ENCODE results near the gene LRFN3.

DNA sequence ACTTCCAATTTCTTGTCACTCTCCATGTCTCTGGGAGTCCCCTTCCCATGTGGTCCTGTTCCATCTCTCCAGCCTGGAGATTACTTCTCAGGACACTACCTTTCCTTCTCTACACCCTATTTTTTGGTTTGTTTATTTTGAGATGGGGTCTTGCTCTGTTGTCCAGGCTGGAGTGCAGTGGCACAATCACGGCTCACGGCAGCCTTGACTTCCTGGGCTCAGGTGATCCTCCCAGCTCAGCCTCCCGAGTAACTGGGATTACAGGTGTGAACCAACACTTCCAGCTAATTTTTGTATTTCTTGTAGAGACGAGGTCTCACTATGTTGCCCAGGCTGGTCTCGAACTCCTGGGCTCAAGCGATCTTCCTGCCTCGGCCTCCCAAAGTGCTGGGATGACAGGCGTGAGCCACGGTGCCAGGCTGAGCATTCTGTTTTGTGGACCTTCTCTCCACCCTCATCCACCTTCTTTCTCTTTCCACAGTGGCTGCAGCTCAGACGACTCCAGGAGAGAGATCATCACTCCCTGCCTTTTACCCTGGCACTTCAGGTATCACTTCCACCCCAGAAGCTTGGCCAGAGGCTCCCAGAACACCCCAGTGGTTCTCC lies 33.2 kb upstream of the LRFN3 start:
- no peak for TF ChIP-seq CTCF (IDR thresholded peaks at IDR 0.05)
- no peak for TF ChIP-seq POLR2A (IDR thresholded peaks at IDR 0.05)
- TF ChIP-seq POLR2AphosphoS5 (IDR thresholded peaks at IDR 0.05), result no peak
